GM21576 (cell line): Measurements from ENCODE around the gene DNMT3L.

Experiments
- ATAC-seq: cut with Tn5 transposase; IDR thresholded peaks from one replicate; pipeline ENCODE4 v1.9.1; 2021; ENCODE audit warnings: mild to moderate bottlenecking, moderate library complexity; ENCODE audit not compliant: unreplicated experiment

DNMT3L gene

DNA sequence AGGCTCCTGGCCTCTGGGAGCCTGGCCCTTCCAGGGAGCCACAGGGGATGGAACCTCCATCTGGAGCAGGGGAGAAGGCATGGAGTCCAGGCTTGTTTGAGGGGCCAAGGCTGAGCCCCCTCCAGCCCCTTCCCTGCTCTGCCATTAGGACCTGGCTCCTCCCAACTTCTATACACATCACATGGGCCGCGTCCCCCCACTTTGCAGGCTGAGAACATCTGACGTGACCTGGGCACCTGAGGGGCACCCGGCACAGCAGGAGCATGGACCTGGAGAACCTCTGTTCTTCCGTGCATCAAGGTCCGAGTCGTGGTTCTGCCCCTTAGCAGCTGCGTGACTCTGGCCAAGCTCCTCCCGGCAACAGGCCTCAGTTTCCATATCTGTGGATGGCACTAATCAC is 20.1 kb upstream of the DNMT3L start:
- no peak for ATAC-seq

DNA sequence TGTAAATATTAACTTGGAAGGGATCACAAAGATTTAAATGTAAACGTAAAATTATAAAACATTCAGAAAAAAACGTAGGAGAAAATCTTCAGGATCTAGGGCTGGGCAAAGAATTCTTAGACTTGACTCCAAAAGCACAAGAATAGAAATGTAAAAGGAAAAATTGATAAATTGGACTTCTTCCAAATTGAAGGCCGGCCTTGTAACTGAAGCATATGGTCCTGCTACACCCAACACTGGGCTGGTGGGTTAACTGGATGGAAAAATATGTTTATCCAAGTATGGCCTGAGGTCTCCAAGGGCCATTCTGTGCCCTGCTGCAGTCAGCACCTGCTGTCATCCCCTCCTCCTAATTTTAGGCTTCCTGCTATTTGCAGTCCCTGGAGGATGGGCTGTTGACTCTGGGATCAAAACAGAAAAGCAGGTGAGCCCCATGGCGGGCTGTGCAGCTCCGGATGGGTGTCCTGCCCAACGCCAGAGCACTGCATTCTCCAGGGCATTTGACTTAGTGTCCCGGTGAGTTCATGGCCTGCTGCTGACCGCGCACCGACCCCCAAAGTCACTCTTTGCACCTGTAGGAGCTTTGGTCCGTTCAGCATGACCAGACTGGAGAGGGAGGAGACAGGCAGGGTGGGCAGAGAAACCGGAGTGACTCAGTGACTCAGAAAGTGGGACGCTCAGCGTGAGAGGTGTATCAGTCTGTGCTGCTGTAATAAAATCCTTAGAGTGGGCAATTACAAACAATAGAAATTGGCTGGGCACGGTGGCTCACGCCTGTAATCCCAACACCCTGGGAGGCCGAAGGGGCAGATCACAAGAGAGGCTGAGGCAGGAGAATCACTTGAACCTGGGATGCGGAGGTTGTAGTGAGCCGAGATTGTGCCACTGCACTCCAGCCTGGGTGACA is 17.9 kb upstream of the DNMT3L start:
- no peak for ATAC-seq

DNA sequence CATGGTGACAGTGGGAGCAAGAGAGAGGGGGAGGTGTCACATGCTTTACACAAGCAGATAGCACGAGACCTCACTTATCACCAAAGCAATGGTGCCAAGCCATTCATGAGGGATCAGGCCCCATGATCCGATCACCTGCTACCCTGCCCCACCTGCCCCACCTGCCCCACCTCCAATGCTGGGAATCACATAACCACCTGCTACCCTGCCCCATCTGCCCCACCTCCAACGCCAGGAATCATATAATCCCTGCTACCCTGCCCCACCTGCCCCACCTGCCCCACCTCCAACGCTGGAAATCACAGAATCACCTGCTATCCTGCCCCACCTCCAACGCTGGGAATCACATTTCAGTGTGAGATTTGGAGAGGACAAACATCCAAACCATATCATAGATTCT is 13.3 kb upstream of the DNMT3L start:
- ATAC-seq, result no peak

DNA sequence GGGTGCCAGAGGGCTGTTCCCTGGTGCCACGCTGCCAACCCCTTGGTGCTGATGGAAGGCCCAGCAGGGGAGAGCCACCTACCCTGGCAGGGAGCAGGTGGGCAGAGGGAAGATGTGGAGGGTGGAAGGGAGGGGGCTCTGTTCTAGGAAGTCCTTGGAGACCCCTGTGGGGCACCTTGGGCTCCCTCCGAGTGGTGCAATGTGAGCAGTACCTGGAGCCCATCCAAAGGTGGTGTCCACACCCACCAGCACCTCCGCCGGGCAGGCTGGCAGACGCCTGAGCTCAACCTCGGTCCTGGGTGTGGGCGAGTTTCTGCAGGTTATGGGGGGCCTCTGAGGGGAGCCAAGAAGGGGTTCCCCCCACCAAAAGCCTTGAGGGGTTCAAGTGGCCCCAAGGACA is 11.3 kb upstream of the DNMT3L start:
- no peak for ATAC-seq

DNA sequence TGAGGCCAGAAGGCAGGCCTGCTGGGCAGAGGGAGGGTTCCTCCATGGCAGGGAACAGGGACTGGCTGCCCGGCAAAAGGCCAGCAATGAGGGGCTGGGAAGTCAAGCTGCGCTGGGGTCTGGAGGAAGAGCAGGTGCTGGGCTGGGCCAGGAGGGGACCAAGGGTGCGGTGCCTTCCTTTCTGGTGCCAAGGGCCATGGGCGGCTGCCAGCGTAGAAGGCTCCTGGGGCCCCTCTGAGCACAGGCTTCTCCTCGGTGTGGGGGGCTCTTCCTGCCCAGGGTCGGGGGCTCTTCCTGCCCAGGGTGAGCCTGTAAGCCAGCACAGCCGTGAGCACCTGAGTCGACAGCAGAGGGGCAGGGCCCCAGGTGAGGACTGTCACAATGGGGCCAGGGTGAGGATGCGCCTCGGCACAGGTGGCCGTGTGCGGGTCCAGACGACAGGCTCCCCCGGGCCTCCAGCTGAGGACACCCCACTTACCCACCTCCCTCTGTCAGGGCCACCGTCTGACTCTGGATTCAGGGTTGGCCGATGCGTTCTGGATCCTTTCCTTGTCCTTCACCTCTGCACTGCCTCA is 10.7 kb upstream of the DNMT3L start:
- no peak for ATAC-seq

DNA sequence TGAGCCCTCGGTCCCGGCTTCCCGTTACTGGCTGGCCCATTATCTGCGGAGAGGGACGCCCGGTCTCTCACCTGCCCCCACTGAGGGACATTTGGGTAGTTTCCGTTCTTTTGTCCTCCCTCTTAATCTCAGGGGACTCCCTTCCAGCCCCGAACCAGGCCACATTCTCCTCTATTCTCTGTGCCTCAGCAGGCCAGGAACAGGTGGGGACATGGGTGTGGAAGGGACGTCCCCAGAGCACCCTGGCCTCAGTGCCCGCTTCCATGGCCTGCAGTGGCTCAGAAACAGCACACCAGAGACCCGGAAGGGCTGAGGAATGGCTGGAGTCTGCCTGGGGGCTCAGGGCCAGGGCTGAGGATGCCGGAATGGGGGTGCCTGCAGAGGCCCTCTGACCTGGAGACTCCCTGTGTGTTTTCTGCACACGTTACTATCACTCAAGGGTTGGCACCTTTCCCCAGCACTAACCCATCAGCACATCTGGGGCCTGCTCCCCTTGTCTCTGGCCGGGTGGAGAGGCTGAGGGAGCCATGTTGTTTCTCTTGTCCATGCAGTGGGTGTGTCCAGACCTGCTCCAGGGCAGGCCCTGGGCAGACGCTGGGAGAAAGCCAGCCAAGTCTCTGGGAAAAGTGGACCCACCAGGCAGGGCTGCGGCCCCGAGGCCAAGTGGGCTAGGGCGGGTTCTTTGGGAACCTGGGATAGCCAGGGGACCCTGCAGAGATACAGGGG is 10.0 kb upstream of the DNMT3L start:
- no peak for ATAC-seq

DNA sequence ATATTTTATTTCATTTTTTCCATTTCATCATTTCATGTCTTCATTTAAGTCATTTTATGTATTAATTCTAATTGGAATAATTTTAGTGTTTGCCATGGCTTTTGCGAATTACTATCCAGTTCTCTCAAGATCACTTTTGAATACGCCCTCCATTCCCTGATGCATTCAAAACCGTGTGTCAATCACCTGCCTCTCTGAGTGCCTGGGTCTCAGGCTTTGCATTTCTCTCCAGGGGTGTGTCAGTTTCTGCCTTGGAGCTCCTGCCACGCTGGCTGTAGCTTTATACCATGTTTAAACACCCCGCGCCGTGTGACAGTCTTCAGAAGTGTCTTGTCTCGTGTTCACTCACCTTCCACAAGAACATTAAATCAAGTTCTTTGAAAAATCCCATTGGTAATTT is 7.4 kb upstream of the DNMT3L start:
- no peak for ATAC-seq

DNA sequence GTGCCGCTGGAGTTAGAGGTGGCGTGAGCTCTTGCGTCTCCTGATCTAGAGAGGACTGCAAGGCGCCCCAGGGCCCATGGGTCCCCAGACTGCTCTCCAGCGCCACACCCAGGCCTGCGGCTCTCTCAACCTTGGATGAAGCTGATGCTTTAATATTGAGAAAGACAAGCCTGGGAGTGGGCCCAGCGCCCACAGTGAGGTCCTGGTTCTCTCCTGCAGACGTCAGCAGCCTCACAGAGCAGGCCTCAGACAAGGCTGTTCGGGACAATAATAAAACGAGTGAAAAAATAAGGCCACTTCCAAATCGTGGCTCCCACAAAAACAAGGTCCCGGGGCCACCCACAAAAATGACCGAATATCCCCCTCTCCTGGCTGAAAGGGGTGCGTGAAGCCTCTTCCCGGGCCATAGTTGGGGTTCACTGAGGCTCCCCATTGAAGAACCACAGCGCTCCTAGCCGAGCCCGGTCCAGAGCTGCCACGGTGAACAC is 6.0 kb upstream of the DNMT3L start:
- no peak for ATAC-seq

DNA sequence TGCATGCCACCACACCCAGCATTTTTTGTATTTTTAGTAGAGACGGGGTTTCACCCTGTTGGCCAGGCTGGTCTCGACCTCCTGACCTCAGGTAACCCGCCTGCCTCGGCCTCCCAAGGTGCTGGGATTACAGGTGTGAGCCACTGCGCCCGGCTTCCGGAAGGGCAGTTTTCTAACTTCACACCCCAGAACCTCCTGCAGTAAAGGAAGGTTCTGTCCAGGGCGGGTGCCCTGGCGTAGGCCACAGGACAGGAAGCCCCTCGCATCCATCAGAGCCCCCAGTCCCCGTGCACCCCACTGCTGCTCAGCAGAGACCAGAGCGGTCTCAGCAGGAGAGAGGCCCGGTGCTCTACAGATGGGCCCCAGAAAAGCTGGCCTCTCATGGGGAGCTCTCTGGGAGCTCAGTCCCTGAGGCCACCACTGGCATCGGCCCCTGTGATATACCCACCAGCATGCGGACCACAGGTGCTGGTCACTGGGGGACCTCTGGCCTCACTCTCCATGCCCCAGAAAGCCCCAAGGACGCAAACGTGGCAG is 4.1 kb upstream of the DNMT3L start:
- ATAC-seq, result no peak

DNA sequence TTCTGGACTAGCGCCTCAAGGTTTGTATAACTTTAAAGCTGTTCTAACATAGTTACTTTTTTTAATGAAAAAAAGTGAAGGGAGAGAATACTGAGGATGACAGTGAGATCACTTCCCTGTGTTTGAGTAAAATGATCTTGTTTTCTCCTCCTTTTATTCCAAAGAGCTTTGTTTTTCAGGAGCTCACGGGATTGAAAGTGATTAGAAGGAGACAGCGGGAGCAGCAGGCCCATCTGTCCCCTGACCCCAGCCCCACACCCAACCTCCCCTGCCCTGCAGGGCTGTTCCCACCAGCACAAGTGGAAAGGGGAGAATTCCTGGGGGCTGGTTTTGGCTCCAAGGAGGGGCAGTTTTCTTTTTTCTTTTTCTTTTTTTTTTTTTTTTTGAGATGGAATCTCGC is 2.1 kb upstream of the DNMT3L start:
- ATAC-seq, result no peak

DNA sequence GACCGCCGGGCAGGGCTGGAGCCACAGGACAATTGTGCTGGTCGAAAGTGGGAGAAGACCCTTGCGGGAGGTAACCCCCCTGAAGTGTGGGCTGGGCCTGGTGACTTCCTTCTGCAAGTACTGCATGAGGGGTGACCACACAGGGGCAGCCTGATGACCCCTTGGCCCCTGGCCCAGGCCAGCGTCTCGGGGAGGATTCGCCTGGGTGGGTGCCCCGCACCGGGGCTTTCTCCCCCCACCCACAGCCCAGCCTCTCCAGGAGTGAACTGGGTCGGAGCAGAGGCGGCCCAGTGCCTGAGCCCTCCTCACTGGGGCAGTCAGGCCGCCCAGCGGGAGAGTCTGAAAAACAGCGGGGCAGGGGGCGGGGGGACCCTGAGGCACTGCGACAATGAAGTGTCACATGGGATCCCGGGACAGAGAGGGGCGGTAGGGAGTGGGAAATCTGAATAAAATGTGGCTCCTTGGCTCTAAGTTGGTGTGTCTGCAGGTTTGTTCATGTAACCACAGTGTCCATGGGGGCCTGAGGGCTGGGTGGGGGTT is 1.6 kb upstream of the DNMT3L start:
- no peak for ATAC-seq

DNA sequence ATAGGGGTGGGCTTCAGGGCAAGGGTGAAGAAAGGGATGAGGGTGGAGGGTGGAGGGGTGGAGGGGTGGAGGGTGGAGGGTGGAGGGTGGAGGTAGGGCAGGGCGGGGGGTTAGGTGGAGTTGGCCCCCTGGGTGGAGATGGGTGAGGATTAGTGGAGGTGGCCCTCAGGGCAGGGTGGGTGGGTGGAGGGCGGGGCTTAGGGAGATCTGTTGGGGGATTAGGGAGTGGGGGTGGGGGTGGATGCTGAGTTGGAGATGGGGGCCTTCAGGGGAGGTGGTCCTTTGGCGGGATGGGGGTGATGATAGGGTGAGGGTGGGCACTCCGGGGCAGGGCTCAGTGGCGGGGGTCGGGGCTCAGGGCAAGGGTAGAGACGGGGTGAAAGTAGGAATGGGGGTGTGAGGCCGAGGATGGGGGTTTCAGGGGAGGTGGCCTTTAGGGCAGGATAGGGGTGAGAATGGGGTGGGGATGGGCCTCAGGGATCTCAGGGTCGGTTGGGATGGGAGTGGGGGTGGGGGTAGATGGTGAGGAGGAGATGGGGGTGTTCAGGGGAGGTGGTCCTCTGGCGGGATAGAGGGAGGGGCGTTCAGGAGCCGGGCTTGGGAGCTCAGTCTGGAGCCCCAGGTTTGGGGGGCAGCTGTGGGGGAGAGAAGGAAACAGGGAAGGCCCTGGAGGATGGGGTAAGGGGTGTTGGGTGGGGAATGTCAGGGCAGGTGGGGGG is 800 bp upstream of the DNMT3L start:
- no peak for ATAC-seq

DNA sequence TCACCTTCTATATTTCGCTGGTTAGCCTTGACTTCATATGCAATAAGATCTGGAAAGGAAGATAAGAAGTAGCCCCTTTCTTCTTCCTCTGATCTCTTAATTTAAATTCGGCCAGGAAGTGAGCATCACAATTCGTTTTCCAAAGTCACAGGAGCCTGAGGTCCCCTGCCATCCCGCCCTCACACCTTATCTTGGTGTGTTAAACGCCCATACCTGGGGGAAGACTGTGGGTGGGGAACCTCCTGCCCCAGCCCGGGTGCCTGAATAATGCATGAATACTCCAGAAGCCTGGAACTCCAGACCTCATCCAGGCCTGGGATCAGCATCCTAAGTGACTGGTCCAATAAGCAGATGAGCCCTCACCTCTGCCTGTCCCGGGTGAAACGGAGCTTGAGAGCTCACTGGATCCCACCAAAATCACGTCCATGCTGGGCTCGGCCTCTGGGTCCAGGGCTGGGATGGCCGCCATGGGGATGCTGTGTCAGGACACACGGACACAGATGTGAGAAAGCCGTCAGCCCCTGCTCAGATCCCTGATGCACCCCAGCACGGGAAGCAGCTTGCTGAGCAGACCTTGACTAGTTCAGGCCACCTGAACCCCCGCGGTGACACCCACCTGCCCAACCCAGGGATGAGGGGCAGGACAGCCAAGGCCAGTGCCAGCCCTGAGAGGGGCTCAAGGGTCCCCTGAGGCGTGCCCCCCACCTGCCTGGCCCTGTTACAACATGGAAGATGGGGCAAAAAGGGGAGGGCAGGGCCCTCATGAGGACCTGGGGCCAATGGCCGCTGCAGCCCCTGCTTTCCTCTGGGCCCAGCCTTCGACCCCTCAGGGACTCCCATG is 686 bp downstream of the DNMT3L start:
- no peak for ATAC-seq

DNA sequence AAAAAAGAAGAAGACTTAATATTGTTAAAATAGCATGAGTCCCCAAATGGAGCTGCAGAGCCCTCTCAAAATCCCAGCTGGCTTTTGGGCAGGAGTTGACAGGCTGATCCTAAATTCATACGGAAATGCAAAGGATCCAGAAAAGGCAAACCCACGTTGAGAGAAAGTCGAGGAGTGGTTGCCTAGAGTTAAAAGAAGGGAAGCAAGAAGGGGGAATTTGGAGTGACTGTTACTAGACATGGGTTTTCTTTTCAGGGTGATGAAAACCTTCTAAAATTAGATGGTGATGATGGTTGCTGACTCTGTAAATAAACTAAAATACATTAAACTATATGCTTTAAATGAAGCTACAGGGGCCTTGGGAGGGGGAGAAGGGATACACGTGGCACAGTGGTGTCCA is 1.6 kb downstream of the DNMT3L start:
- ATAC-seq, result no peak

DNA sequence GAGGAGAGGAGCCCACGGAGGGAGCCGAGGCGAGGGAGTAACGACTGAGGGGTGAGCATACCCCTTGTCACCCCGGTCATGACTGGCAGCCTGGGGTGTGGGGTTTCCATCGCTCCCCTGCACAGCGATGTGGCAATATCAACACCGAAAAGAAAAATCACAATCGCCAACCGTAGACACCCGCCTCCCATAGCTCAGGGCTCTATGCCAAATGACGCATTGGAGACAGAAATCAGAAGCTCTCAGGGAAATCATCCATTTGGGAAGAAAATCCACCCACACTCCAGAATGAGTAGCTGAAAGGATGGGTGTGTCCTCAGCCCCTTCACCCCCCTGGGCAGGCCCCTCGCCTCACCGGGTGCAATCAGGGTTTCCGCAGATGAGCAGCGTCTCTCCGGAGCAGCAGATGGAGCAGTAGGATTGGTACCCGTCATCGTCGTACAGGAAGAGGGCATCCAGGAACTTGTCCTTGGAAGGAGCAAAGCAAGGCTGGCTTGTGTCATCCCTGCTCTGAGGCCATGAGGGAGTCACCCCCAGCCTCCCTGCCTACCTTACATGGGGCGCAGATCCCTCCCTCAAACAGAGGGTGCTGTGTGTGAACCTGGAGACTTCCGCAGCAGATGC is 2.5 kb downstream of the DNMT3L start:
- no peak for ATAC-seq

DNA sequence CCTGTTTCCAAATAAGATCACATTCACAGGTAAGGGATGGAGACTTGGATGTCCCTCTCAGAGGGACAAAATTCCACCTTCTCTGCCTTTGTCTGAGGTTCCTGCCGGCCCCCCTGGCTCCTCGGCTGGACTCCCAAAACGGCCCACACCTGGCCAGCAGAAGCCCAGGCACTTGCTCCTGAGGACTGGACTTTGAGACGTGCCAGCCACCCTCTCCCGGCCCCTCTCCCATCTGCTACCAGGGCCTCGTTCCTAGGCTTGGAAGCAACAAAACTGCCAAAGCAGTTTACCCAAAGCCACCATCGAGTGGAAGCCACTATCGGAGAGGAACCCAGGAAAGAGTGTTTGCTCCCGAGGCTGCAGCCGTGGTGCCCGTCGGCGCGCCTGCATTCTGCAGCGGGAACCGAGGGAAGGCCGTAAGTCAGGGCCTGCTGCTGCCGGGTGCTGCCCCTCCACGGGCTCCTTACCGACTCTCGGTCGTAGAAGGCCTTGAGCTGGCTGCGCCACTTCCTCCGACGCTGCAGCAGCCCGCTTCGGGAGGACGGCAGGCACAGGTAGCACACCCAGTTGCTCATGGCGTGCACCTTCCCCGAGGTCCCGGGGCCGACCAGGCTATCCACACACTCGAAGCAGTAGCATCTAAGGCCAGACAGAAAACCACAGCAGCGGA is 3.5 kb downstream of the DNMT3L start:
- ATAC-seq, result no peak

DNA sequence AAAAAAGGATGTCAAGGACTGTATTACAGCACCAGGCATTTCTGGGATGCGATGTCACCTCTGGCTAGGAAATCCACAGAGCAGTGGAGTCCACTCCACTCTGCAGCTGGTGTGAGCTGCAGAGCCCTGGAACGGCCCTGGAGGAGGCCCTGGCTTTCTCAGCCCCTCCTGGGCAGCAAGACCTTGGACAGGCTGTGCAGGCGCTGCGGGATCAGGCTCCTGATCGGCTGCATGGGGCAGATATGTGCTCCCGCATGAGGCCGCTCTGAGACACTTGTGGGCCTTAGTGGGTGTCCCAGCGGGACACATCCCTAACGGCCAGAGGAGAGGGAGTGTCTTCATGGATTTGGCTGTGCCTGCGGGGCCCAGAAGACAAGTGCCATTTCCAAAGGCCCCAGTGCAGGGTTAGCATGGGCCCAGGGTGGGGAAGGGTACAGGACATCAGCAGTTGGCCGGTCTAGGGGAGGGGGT is 6.2 kb downstream of the DNMT3L start:
- no peak for ATAC-seq

DNA sequence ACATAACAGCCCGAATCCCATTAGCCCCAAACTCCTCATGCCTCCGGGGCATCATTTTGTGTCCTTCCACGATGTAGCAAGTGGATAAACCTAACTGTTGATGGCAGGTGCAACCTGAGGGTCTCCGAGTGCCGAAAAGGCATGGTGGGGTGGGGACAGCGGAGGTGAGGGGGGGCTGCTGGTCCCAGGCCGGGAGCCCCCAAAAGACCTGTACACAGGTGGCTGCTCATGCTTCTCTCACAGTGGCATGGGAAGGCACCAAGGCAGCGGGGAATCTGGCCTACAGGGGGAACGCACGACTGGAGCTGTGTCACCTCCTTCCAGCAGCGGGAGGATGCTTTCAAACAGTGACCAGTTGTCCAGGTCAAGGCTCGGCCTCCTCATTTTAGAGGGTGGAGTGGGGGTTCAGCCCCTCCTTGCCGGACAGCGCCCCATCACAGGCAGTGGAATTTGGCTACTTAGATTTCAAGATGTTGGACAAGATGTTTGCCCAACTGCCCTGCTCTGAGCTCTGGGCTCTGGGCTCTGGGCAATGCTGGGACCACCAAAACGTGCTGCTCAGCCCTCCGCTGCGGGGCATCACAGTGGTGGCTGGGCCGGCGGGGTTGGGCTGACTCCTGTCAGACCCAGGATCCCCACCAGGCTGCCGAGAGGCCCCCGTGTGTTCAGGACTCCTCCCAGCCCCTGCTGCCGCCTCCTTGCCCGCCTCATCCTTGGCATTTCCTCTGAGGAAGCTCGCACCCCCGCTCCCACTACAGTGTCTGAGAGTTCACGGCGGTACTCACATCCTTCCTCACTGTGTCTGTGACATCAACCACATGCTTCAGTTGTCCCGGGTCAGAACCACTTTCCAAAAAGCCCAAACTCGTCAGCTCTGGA is 7.6 kb downstream of the DNMT3L start:
- no peak for ATAC-seq
